GM12801 (cell line): ENCODE measurements around the gene FRG1.

ENCODE experiments used
- TF ChIP-seq, protein P1 (sequence below): IDR thresholded peaks from one replicate; pipeline ENCODE4 v1.5.1; 2011; ENCODE audit warnings: control low read depth; ENCODE audit not compliant: insufficient read length; ENCODE audit errors: extremely low read depth

The FRG1 gene

DNA sequence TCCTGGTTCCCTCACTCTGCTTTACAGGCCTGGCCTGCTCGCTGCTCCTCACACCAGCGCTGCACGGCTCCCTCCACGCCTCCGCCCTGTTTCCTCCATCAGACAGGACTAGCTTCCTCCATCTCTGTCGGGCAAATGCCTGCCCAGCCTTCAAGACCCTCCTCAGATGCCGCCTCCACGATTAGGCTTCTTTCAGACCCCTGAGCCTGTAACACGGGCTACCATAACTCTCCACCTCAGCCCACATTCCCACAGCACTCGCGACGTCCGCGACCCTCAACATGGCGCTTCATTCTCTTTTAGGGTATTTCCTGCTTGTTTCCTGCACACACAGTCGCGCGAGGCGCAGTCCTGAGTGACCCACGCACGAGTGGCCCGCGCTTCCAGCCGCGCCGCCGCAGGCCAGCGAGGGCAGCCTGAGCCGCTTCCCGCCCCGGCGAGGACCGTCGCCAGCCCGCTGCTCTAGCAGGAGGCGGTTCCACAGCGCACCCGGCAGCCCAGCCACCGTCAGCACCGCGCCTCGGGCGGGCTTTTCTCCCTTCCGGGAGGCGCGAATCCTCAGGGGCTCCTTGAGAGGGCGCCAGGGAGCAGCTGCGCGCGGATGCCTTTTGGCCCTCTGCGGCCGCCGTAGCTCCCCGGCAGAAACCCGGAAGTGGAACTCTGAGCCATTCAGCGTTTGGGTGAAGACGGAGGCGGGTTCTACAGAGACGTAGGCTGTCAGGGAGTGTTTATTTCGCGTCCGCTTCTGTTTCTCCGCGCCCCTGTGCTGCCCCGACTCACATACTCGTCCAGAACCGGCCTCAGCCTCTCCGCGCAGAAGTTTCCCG lies at the start of gene FRG1:
FRG1 (plus strand) TSS at position 695 of the 827 bp plus-strand sequence. CDS start 138 bp downstream, outside the sequence.
- TF ChIP-seq, protein P1, sequence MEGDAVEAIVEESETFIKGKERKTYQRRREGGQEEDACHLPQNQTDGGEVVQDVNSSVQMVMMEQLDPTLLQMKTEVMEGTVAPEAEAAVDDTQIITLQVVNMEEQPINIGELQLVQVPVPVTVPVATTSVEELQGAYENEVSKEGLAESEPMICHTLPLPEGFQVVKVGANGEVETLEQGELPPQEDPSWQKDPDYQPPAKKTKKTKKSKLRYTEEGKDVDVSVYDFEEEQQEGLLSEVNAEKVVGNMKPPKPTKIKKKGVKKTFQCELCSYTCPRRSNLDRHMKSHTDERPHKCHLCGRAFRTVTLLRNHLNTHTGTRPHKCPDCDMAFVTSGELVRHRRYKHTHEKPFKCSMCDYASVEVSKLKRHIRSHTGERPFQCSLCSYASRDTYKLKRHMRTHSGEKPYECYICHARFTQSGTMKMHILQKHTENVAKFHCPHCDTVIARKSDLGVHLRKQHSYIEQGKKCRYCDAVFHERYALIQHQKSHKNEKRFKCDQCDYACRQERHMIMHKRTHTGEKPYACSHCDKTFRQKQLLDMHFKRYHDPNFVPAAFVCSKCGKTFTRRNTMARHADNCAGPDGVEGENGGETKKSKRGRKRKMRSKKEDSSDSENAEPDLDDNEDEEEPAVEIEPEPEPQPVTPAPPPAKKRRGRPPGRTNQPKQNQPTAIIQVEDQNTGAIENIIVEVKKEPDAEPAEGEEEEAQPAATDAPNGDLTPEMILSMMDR = peak; percentile 22

DNA sequence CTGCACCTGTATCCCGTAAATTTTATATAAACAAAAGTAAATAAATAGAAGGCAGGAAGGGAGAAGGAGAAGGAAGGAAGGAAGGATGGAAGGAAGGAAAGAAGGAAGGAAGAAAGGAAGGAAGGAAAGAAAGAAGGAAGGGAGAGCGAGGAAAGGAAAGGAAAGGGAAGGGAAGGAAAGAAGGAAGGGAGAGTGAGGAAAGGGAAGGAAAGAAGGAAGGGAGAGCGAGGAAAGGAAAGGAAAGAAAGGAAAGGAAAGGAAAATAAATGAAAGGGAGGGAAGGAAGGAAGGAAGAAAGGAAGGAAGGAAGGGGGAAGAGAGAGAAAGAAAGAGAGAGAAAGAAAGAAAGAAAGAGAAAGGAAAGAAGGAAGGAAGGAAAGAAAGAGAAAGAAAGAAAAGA lies 43.0 kb upstream of the FRG1 start:
- TF ChIP-seq, protein P1 = no peak

DNA sequence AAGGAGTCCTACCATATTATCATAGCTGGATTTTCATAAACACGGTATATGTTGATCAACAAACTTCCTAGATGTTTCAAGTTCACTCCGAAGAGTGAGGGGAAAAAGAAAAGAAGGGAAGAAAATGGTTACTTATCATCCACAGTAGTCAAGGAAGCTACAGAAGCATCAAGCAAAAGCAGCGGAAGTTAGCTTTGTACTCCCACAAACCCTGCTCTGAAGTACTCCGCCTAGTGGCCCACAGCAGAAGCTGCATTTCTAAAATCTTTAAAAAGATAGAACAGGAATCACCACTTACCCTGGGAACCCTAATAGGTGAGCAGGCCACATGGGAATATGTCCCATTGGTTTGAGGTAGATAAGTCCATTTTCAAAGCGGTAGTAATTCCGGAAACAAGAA lies 28.5 kb upstream of the FRG1 start:
- TF ChIP-seq, protein P1 = no peak

DNA sequence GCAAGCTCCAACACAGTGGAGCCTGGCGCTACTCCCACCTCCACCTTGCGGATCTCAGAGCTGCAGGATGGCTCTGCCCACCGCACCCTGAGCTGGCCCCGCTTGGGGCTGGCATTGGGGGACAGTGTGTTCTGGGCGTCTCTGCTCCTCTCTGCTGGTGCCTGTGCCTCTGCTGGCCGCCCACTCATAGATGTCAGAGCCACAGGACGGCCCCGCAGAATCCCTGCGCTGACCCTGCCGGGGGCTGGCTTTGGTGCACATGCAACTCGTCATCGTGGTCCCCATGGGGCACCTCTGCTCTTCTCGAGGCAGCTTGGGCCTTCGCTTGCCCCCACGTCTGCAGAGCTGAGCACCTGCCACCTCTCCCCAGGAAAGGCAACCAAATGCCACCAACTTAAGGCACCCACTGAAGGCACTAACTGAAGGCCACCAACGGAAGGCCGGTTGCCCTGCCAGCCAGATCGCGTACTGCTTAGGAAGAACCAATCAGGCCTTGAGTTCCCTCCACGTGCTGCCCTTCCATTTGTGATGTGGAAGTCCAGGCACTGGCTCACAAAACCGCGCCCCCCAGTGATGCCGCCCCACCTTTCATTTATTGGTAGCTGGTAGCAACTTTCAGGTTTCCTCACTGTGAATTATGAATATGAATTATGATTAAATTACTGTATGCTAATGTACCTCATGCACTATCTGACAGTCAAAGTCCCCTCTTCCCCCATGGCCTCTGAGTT lies 23.3 kb upstream of the FRG1 start:
- TF ChIP-seq, protein P1 = no peak

DNA sequence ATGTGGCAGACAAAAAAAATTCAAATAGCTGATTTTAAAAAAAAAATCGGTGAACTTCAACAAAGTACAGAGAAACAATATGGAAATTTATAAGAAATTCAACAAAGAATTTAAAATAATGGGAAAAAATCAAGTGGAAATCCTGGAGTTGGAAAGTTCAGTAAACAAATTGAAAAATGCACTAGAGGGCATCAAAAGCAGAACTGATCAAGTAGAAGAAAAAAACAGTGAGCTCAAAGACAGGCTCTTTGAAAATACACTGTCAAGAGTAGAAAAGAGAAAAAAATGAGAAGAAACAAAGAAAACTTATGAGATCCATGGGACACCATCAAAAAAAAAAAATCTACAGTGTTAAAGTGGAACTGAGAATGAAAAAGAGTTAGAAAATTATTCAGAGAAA lies 19.6 kb upstream of the FRG1 start:
- TF ChIP-seq, protein P1 = no peak

DNA sequence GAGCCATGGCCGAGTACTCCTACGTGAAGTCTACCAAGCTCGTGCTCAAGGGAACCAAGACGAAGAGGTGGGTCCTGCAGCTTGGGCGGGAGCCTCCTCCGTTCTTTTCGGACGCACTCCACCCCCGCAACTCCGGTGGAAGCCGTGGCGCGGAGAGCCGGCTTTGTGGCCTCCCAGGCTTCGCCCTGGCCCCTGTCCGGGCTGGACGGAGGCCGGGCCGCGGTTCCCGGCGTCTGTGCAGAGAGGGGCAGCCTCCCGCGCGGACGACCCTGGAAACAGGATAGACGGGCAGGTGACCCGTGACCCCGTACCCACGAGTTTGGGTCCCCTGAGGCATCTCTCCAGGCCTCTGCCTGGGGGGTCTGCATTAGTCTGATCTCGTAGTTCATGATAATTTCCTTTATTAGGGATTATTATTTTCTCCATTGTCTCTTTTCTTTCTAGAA lies 356 bp downstream of the FRG1 start:
- TF ChIP-seq, protein P1 = no peak

DNA sequence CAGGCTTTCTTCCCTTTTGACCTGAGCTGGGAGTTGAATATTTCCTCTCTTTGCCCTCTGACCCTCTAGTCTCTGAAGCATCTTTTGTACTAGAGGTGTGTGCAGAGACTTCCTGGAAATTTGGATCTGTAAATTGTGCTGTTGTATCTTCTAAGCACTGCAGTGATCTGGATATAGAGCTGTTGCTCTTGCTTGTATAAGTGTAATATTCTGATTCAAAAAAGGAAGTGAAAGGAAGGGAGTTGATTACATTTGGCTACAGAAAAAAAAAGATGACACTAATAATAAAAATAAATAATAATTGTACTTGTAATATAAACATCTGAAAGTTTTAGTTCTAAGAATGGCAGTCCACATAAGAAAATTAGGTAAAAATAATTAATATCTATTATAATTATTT lies 33.0 kb downstream of the FRG1 start:
- TF ChIP-seq, protein P1 = no peak
